Naive B cell (primary cell): Measurements from ENCODE around the gene DNASE1L3. TPM values are rescaled to one million over a fixed set of nuclear protein-coding genes. Genes with fewer than 3 reads are reported as not detected.
A peak's percentile ranks its signal among the peaks of the same experiment; 100 is the strongest.

Source experiments
- ATAC-seq, 2 donors: fragments of 150-1000 bp; cut with Tn5 transposase; 2 replicates each; pipeline ENCODE4 v1.10.0; 2021; ENCODE audit warnings: low read depth in 2 of 2, mild to moderate bottlenecking in 2 of 2, moderate library complexity in 2 of 2
- DNase-seq: peaks from one replicate; pipeline ENCODE4 v3.0.0; 2022
- H3K27ac Mint-ChIP-seq, 6 donors: one replicate each; pipeline ENCODE4 v1.8.0; 2020 to 2022; ENCODE audit warnings: mild to moderate bottlenecking in 6 of 6, mixed read lengths in 6 of 6, moderate library complexity in 5 of 6, inconsistent platforms in 2 of 6
- H3K27me3 Mint-ChIP-seq, 3 donors: one replicate each; pipeline ENCODE4 v1.8.0; 2021 to 2022; ENCODE audit warnings: mixed read lengths in 3 of 3, mild to moderate bottlenecking in 1 of 3
- H3K36me3 Mint-ChIP-seq, 2 donors: one replicate each; pipeline ENCODE4 v1.8.0; 2020 to 2022; ENCODE audit warnings: mixed read lengths in 2 of 2, inconsistent platforms in 1 of 2, mild to moderate bottlenecking in 1 of 2
- H3K4me1 Mint-ChIP-seq, 3 donors: one replicate each; pipeline ENCODE4 v1.8.0; 2020 to 2022; ENCODE audit warnings: mixed read lengths in 3 of 3, inconsistent platforms in 1 of 3, mild to moderate bottlenecking in 1 of 3, moderate library complexity in 1 of 3
- H3K4me3 Mint-ChIP-seq, 8 donors: one replicate each; pipeline ENCODE4 v1.8.0; 2020 to 2022; ENCODE audit warnings: mild to moderate bottlenecking in 8 of 8, mixed read lengths in 8 of 8, moderate library complexity in 8 of 8, inconsistent platforms in 2 of 8
- H3K9me3 Mint-ChIP-seq, 7 donors: one replicate each; pipeline ENCODE4 v1.8.0; 2020 to 2022; ENCODE audit warnings: mixed read lengths in 7 of 7, mild to moderate bottlenecking in 5 of 7, inconsistent platforms in 2 of 7, moderate library complexity in 1 of 7
- polyA plus RNA-seq, 6 donors: library from polyadenylated mRNA; unstranded; fragments of 300-500 nt; fragmentation: Illumina TruSeq; gene quantifications; one replicate each; pipeline ENCODE4 v1.2.3, GENCODE V29; 2021; ENCODE audit warnings: low read depth in 6 of 6

The DNASE1L3 gene
- polyA plus RNA-seq, 6 donors from 2014 or later, result 8.0 to 41.5 (median 14.4) TPM

- Mint-ChIP-seq H3K27me3 (no peaks in the 10 kb centered on the region), H3K4me1 (peaks cover 0 to 11% (median 3%) of the 10 kb centered on the region in 3 donors), H3K36me3 (peaks cover 10 to 16% of the 10 kb centered on the region in 2 donors), H3K9me3 (peaks cover 0 to 5% (median 0%) of the 10 kb centered on the region in 7 donors), H3K4me3 (no peak overlapping the region), H3K27ac (no peak overlapping the region)
- ATAC-seq (no peak), DNase-seq (no peak)
Measured at GRCh38 chr3:58190291-58190690, 20.5 kb downstream of the DNASE1L3 start.

GRCh38 chr3:58189691-58190090, 21.1 kb downstream of the DNASE1L3 start:
- Mint-ChIP-seq H3K27me3 (no peaks in the 10 kb centered on the region), H3K4me1 (peaks cover 0 to 7% (median 3%) of the 10 kb centered on the region in 3 donors), H3K36me3 (peaks cover 10 to 16% of the 10 kb centered on the region in 2 donors), H3K27ac (peak overlapping the region in 3 of 6 donors; percentile 14 to 89 (median 74)), H3K9me3 (peaks cover 0 to 2% (median 0%) of the 10 kb centered on the region in 7 donors), H3K4me3 (no peak overlapping the region)
- DNase-seq, result no peak
- no peak for ATAC-seq

DNA sequence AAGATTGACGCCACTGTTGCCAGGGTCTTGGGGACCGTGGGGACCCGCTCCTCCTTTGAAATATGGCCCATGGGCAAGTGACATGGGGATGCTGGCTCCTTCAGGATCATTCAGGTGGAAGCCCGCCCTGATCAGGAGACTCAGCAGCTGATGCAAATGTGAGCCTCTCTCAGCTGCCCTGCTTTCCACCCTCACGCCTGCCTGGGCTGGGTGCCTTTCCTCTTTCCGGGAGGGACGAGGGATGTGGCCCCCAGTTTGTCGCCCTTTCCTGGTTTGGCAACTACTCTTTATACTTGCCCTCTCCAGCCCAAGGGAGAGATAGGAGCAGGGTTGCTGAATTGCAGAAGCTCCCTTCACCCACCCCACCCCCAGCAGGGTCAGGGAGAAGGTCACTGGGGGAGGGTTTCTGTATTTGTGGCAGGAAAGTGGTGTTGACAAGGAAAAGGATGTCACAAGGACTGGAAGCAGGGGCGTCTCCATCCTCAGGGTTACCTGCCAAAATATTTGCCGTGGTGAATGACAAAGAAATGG, 21.8 kb downstream of the DNASE1L3 start:
- DNase-seq (no peak), ATAC-seq (no peak)
- H3K27me3 Mint-ChIP-seq, result no peaks in the 10 kb centered on the region
- peaks cover 10 to 15% of the 10 kb centered on the region in 2 donors for H3K36me3 Mint-ChIP-seq
- H3K4me1 Mint-ChIP-seq, result peaks cover 0 to 6% (median 3%) of the 10 kb centered on the region in 3 donors
- H3K27ac Mint-ChIP-seq, result peak overlapping the region in 1 of 6 donors; percentile 49
- peaks cover 0 to 2% (median 0%) of the 10 kb centered on the region in 7 donors for H3K9me3 Mint-ChIP-seq
- no peak overlapping the region for H3K4me3 Mint-ChIP-seq

GRCh38 chr3:58188173-58188564, 22.6 kb downstream of the DNASE1L3 start:
- Mint-ChIP-seq H3K4me1 (peaks cover 0 to 6% (median 3%) of the 10 kb centered on the region in 3 donors), H3K9me3 (peaks cover 0 to 2% (median 0%) of the 10 kb centered on the region in 7 donors), H3K36me3 (peaks cover 7 to 10% of the 10 kb centered on the region in 2 donors), H3K27ac (peak overlapping the region in 1 of 6 donors; percentile 82), H3K27me3 (no peaks in the 10 kb centered on the region), H3K4me3 (no peak overlapping the region)
- DNase-seq (no peak), ATAC-seq (peak in 1 of 2 donors; percentile 6)

GRCh38 chr3:58184982-58185360, 25.8 kb downstream of the DNASE1L3 start:
- DNase-seq (no peak), ATAC-seq (no peak)
- H3K4me1 Mint-ChIP-seq, result peaks cover 9 to 18% (median 17%) of the 10 kb centered on the region in 3 donors
- H3K9me3 Mint-ChIP-seq, result no peaks in the 10 kb centered on the region
- no peak overlapping the region for H3K4me3 Mint-ChIP-seq
- H3K27ac Mint-ChIP-seq, result no peak overlapping the region
- H3K27me3 Mint-ChIP-seq, result no peaks in the 10 kb centered on the region
- no peaks in the 10 kb centered on the region for H3K36me3 Mint-ChIP-seq

- ATAC-seq (no peak), DNase-seq (no peak)
- Mint-ChIP-seq H3K4me3 (no peak overlapping the region), H3K4me1 (peaks cover 9 to 18% (median 17%) of the 10 kb centered on the region in 3 donors), H3K27ac (peak overlapping the region in 2 of 6 donors; percentile 42 to 84), H3K27me3 (no peaks in the 10 kb centered on the region), H3K36me3 (no peaks in the 10 kb centered on the region), H3K9me3 (no peaks in the 10 kb centered on the region)
Measured at GRCh38 chr3:58184309-58184981, 26.3 kb downstream of the DNASE1L3 start.

DNA sequence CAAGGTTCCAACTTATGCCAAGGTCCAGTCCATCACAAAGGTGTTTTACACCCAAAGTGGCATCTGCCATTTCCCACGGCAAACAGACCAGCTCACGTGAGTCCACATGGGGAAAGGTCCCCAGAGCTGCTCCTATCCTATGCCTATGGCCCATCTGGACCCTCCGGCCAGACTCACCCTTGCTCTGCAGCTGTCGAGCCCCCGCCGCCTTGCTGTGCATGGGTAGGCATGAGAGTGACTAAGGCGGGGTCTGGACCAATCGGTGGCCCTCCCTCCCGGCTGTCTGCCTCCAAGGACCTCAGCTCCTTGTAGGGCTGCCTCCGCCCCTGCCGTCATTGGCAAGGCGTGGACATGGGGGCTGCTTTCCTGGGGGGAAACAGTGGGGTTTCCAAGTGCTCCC, 26.9 kb downstream of the DNASE1L3 start:
- no peak for DNase-seq
- ATAC-seq, result no peak
- Mint-ChIP-seq H3K4me3 (no peak overlapping the region), H3K9me3 (no peaks in the 10 kb centered on the region), H3K27ac (no peak overlapping the region), H3K27me3 (no peaks in the 10 kb centered on the region), H3K36me3 (no peaks in the 10 kb centered on the region), H3K4me1 (peaks cover 9 to 18% (median 17%) of the 10 kb centered on the region in 3 donors)

- H3K27me3 Mint-ChIP-seq, result no peaks in the 10 kb centered on the region
- no peaks in the 10 kb centered on the region for H3K36me3 Mint-ChIP-seq
- ATAC-seq (no peak), DNase-seq (no peak)
- peaks cover 13 to 25% (median 21%) of the 10 kb centered on the region in 3 donors for H3K4me1 Mint-ChIP-seq
- H3K9me3 Mint-ChIP-seq, result no peaks in the 10 kb centered on the region
- no peak overlapping the region for H3K27ac Mint-ChIP-seq
- H3K4me3 Mint-ChIP-seq, result no peak overlapping the region
Measured at GRCh38 chr3:58183221-58183620, 27.6 kb downstream of the DNASE1L3 start.

DNA sequence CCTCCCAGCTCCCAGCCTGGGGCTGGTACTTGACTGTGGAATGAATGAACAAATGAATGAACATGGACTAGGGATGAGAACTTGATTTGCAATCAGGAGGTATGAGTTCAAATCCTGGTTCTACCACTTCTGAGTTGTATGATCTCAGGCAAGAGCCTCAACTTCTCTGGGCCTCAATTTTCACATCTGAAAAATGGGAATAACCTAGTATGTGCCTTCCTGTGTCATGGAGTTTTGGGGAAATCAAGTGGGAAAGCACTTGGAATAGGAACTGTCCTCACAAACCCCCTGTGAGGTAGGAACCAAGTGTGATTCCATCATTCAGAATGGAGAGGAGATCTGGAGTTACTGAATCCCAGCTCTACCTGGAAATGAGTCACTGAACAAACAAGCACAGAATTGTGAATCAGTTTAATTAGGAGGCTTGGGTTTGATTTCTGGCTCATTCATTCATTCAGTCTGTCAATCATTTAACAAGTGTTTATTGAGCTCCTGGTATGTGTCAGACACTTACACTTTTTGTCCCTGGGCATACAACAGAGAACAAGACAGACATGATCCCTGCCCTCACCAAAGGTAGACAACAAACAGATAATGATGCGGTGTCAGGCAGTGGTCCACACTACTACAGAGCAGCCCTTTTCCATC, 29.7 kb downstream of the DNASE1L3 start:
- peak overlapping the region in 4 of 6 donors; percentile 10 to 84 (median 36) for H3K27ac Mint-ChIP-seq
- H3K4me1 Mint-ChIP-seq, result peaks cover 17 to 30% (median 27%) of the 10 kb centered on the region in 3 donors
- no peaks in the 10 kb centered on the region for H3K36me3 Mint-ChIP-seq
- no peaks in the 10 kb centered on the region for H3K9me3 Mint-ChIP-seq
- peaks cover 0 to 4% (median 0%) of the 10 kb centered on the region in 3 donors for H3K27me3 Mint-ChIP-seq
- ATAC-seq, result no peak
- DNase-seq, result no peak
- H3K4me3 Mint-ChIP-seq, result no peak overlapping the region

DNA sequence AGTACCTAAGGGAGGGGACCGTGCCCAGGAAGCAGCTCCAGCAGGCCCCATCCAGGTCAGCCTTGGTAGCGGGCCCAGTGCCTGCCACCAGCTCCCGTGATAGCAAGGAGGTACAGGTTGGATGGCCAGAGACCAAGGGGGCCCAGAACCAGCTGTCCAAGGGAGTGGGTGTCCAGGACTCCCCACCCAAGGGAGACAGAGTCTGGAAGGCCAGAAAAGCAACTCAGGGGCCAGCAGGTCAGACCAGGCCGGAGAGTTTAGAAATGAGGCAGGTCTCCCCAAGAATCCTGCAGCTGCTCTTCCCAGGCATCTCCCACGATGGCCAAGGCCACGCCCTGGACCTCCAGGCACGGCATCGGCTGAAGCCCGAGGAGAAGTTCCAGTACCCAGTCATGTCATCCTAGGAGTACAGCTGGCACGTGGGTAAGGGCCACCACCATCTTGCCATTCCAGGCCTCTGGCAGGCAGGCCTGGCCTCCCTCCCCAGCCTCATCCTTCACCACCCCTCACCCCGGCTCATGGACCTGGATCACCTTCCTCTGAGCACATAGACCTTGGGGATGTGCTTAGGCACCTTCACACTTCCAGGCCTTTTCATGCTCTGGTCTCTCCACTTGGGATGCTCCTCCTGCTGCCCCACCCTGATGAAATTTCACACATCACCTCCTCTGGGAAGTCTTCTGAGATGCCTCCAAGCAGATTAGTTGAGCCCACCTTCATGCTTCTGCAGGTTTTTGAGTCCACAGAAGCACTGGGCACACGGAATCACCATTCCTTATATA, 30.5 kb downstream of the DNASE1L3 start:
- DNase-seq (no peak), ATAC-seq (no peak)
- no peaks in the 10 kb centered on the region for H3K36me3 Mint-ChIP-seq
- peaks cover 0 to 5% (median 0%) of the 10 kb centered on the region in 3 donors for H3K27me3 Mint-ChIP-seq
- H3K4me1 Mint-ChIP-seq, result peaks cover 17 to 30% (median 27%) of the 10 kb centered on the region in 3 donors
- H3K4me3 Mint-ChIP-seq, result no peak overlapping the region
- peak overlapping the region in 1 of 6 donors; percentile 49 for H3K27ac Mint-ChIP-seq
- no peaks in the 10 kb centered on the region for H3K9me3 Mint-ChIP-seq

- peak overlapping the region in 1 of 8 donors; percentile 47 for H3K4me3 Mint-ChIP-seq
- DNase-seq (no peak), ATAC-seq (no peak)
- H3K9me3 Mint-ChIP-seq, result no peaks in the 10 kb centered on the region
- peaks cover 17 to 30% (median 27%) of the 10 kb centered on the region in 3 donors for H3K4me1 Mint-ChIP-seq
- H3K27me3 Mint-ChIP-seq, result peaks cover 0 to 5% (median 0%) of the 10 kb centered on the region in 3 donors
- no peaks in the 10 kb centered on the region for H3K36me3 Mint-ChIP-seq
- H3K27ac Mint-ChIP-seq, result peak overlapping the region in 1 of 6 donors; percentile 38
Measured at GRCh38 chr3:58179235-58180098, 31.3 kb downstream of the DNASE1L3 start.

- Mint-ChIP-seq H3K4me3 (peak overlapping the region in 7 of 8 donors; percentile 32 to 78 (median 77)), H3K9me3 (no peaks in the 10 kb centered on the region), H3K27ac (peak overlapping the region in 4 of 6 donors; percentile 38 to 86 (median 67)), H3K4me1 (peaks cover 17 to 30% (median 27%) of the 10 kb centered on the region in 3 donors), H3K27me3 (peaks cover 0 to 5% (median 0%) of the 10 kb centered on the region in 3 donors), H3K36me3 (no peaks in the 10 kb centered on the region)
- no peak for ATAC-seq
- DNase-seq, result no peak
Measured at GRCh38 chr3:58178528-58179234, 32.1 kb downstream of the DNASE1L3 start.
